OCI-LY3 (cell line): ENCODE results near the gene BCAR3.
A peak's percentile ranks its signal among the peaks of the same experiment; 100 is the strongest.

ENCODE experiments used
- H2AFZ ChIP-seq: fragments of 200-600, 300-600 bp; shearing (Covaris generic); 2 replicates; pipeline ENCODE4 v1.6.0; 2014; ENCODE audit warnings: antibody characterized with exemption, low read depth, low read length
- H3K27ac ChIP-seq: fragments of 200-600, 300-600 bp; sonication (generic); 2 replicates; pipeline ENCODE4 v1.5.1; 2014; ENCODE audit warnings: mild to moderate bottlenecking, low read length, moderate library complexity, mixed read lengths
- H3K27me3 ChIP-seq: fragments of 200-600, 300-600 bp; sonication (generic); 2 replicates; pipeline ENCODE4 v1.6.1; 2014; ENCODE audit warnings: low read depth, low read length, mixed read lengths
- H3K36me3 ChIP-seq: fragments of 200-600, 300-600 bp; sonication (generic); replicated peaks from 2 replicates; pipeline ENCODE3; 2014; ENCODE audit warnings: low read depth, low read length, mixed read lengths
- H3K4me1 ChIP-seq: fragments of 300-600, 200-600 bp; sonication (generic); 2 replicates; pipeline ENCODE4 v1.6.1; 2014; ENCODE audit warnings: low read length, mixed read lengths
- H3K4me2 ChIP-seq: fragments of 200-600, 300-600 bp; sonication (generic); 2 replicates; pipeline ENCODE4 v1.6.1; 2014; ENCODE audit warnings: low read length, mixed read lengths
- H3K4me3 ChIP-seq: fragments of 300-600, 200-600 bp; sonication (generic); 2 replicates; pipeline ENCODE4 v1.5.1; 2014; ENCODE audit warnings: antibody characterized with exemption, mild to moderate bottlenecking, low read length, moderate library complexity
- H3K79me2 ChIP-seq: fragments of 300-600, 200-600 bp; shearing (Covaris generic); 2 replicates; pipeline ENCODE4 v1.6.1; 2014; ENCODE audit warnings: mild to moderate bottlenecking, low read length, mixed read lengths
- H3K9ac ChIP-seq: fragments of 300-600, 200-600 bp; shearing (Covaris generic); 2 replicates; pipeline ENCODE4 v1.6.0; 2014; ENCODE audit warnings: mild to moderate bottlenecking, low read length, moderate library complexity
- H3K9me3 ChIP-seq: fragments of 200-600, 300-600 bp; shearing (Covaris generic); 2 replicates; pipeline ENCODE4 v1.6.1; 2014; ENCODE audit warnings: low read length, mixed read lengths; ENCODE audit not compliant: insufficient read depth
- H4K20me1 ChIP-seq: fragments of 200-600, 300-600 bp; sonication (generic); 2 replicates; pipeline ENCODE4 v1.6.1; 2016; ENCODE audit warnings: low read length, mixed read lengths; ENCODE audit not compliant: insufficient read depth
- EZH2phosphoT487 ChIP-seq: fragments of 200-600 bp; shearing (Covaris generic); IDR thresholded peaks from 2 replicates; pipeline ENCODE4 v1.6.1; 2018; ENCODE audit warnings: antibody characterized with exemption, mixed run types, low read depth
- TF ChIP-seq, protein P1 (sequence below): fragments of 200-600, 300-600 bp; sonication (generic); IDR thresholded peaks from 2 replicates; pipeline ENCODE4 v1.5.1; 2014; ENCODE audit warnings: antibody characterized with exemption, low read length, low read depth

The BCAR3 gene

DNA sequence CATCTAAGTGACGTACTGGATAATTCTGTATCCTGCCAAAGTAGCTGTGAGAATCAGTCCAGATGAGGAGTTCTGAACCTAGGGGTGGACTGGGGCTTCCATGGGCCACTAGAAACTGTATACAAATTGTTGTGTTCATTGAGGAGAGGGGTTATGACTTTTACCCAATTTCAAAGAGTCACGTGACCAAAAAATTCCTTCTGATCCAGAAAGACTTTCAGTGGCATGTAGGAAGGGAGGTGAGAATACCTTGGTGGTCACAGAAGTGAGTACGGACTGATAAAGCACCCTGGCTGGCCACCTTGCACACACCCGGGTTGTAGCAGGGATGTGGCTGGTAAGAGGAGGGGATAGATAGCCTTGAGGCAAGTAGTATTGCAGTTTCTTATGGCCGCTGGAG lies 60.4 kb downstream of the BCAR3 start:
- H3K4me3 ChIP-seq = no peak overlapping the region
- no peaks in the 10 kb centered on the region for H3K36me3 ChIP-seq
- no peaks in the 10 kb centered on the region for H3K27me3 ChIP-seq
- H3K9ac ChIP-seq = no peak overlapping the region
- H3K4me1 ChIP-seq = peaks cover 39% of the 10 kb centered on the region
- TF ChIP-seq, protein P1, sequence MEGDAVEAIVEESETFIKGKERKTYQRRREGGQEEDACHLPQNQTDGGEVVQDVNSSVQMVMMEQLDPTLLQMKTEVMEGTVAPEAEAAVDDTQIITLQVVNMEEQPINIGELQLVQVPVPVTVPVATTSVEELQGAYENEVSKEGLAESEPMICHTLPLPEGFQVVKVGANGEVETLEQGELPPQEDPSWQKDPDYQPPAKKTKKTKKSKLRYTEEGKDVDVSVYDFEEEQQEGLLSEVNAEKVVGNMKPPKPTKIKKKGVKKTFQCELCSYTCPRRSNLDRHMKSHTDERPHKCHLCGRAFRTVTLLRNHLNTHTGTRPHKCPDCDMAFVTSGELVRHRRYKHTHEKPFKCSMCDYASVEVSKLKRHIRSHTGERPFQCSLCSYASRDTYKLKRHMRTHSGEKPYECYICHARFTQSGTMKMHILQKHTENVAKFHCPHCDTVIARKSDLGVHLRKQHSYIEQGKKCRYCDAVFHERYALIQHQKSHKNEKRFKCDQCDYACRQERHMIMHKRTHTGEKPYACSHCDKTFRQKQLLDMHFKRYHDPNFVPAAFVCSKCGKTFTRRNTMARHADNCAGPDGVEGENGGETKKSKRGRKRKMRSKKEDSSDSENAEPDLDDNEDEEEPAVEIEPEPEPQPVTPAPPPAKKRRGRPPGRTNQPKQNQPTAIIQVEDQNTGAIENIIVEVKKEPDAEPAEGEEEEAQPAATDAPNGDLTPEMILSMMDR = no peak
- TF ChIP-seq EZH2phosphoT487 = no peak
- no peaks in the 10 kb centered on the region for H3K9me3 ChIP-seq
- H3K4me2 ChIP-seq = no peak overlapping the region
- H2AFZ ChIP-seq = no peak overlapping the region
- H4K20me1 ChIP-seq = peaks cover 75% of the 10 kb centered on the region
- H3K79me2 ChIP-seq = peaks cover 72% of the 10 kb centered on the region
- H3K27ac ChIP-seq = no peak overlapping the region

DNA sequence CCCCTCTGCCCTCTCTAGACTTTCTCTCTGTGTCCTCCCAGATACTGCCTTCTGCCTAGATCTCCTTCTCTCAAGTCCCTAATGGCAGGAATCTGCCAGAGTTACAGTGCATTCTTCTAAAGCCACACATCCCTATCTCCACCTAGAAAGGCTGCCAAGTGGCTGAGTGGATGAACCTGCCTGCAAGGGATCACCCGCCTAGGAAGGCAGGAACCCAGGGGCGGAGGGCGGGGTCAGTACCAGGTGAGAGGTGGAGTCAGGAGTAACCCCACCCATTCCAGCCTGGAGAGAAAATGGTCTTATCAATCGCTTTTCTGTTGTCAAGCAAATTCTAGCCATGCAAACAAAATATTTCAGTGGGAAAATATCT lies 60.8 kb downstream of the BCAR3 start:
- peaks cover 74% of the 10 kb centered on the region for H3K79me2 ChIP-seq
- no peaks in the 10 kb centered on the region for H3K36me3 ChIP-seq
- no peaks in the 10 kb centered on the region for H3K27me3 ChIP-seq
- no peak overlapping the region for H3K27ac ChIP-seq
- peaks cover 73% of the 10 kb centered on the region for H4K20me1 ChIP-seq
- H3K9ac ChIP-seq = no peak overlapping the region
- no peak overlapping the region for H3K4me3 ChIP-seq
- no peaks in the 10 kb centered on the region for H3K9me3 ChIP-seq
- H3K4me2 ChIP-seq = no peak overlapping the region
- H3K4me1 ChIP-seq = peaks cover 43% of the 10 kb centered on the region
- no peak overlapping the region for H2AFZ ChIP-seq
- TF ChIP-seq, protein P1 = no peak
- TF ChIP-seq EZH2phosphoT487 = no peak

DNA sequence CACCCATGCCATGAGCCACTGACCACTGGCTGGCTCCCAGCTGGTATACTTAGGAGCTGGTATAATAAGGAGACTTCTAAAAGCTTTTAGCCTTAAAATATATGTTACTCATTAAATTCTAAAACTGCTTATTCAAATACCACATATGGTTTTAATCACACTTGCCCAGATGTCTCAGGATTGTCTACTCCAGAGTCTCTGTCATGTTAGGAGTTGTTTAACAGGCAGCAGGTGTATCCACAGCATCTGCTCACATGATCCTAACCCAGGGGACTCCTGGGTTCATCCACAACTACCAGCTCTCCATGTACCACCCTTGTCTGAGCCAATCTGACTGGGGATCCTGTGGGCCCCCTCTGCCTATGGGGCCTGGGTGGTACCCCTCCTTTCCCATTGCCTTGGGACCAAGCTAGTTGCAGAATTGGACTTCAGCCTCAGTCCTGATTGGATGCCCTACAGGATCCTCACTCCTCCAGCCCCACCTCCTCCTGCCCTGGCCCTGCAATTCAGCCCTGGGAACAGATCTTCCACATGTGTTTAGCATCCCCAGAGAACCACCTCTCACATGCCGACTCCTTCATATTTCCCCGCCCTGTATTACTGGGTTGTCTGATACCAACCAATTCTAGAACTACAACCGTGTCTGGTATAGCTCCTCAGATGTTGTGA lies 61.3 kb downstream of the BCAR3 start:
- TF ChIP-seq, protein P1 = no peak
- TF ChIP-seq EZH2phosphoT487 = no peak
- Histone ChIP-seq H3K27ac (no peak overlapping the region), H3K9ac (no peak overlapping the region), H2AFZ (no peak overlapping the region), H3K4me3 (no peak overlapping the region), H4K20me1 (peaks cover 71% of the 10 kb centered on the region), H3K36me3 (no peaks in the 10 kb centered on the region), H3K27me3 (no peaks in the 10 kb centered on the region), H3K4me1 (peaks cover 47% of the 10 kb centered on the region), H3K4me2 (no peak overlapping the region), H3K9me3 (no peaks in the 10 kb centered on the region), H3K79me2 (peaks cover 73% of the 10 kb centered on the region)

DNA sequence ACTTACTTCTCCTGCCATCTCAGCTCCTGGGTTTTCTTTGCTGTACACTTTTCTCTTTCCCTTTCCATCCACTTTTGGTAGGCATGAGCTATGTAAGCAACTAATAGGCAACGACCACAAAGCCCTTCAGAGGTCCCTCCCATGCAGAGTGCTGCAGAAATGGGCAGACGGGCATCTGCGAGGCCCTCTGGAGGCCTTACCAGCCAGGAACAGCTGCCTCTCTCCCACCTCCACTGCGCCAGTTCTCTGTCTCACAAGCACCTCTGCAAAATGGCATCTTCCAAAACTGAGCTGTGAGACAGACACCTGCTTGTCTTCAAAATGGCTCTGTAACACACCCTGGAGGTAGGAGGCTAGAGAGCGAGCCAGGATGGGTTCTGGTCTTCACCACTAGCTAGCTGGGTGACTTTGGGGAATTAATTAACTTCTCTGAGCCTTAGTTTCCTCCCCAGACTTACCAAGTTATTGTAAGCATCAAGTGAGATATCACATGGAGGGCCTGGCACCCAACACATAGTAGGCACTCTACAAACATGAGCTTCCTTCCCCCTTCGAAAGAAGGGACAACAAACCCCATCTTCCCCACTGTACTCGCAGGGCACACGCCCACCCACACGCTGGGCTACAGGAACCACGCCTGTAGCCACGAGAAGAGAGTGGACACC lies 62.0 kb downstream of the BCAR3 start:
- Histone ChIP-seq H3K36me3 (peaks cover 4% of the 10 kb centered on the region), H3K27ac (no peak overlapping the region), H2AFZ (no peak overlapping the region), H3K79me2 (peaks cover 79% of the 10 kb centered on the region), H4K20me1 (peaks cover 74% of the 10 kb centered on the region), H3K4me1 (peaks cover 54% of the 10 kb centered on the region), H3K9me3 (no peaks in the 10 kb centered on the region), H3K4me2 (no peak overlapping the region), H3K9ac (no peak overlapping the region), H3K27me3 (no peaks in the 10 kb centered on the region), H3K4me3 (no peak overlapping the region)
- TF ChIP-seq, protein P1 = peak; percentile 37
- no peak for TF ChIP-seq EZH2phosphoT487
